BLaER1 (cell line): ENCODE results near the gene MRGPRG.
"Not testable (repeated sequence)": the region's sequence is repeated elsewhere in the genome, so short reads cannot be mapped to it uniquely, and the experiment has no call there.

Experiments used
- H3K27ac ChIP-seq: shearing (Covaris generic); formaldehyde crosslinking; 2 replicates; pipeline ENCODE4 v1.8.1; 2022
- H3K27me3 ChIP-seq: shearing (Covaris generic); formaldehyde crosslinking; 2 replicates; pipeline ENCODE4 v1.8.1; 2022
- H3K36me3 ChIP-seq: shearing (Covaris generic); formaldehyde crosslinking; 2 replicates; pipeline ENCODE4 v1.8.1; 2022
- H3K4me1 ChIP-seq: shearing (Covaris generic); formaldehyde crosslinking; 2 replicates; pipeline ENCODE4 v1.8.1; 2022
- H3K4me2 ChIP-seq: shearing (Covaris generic); formaldehyde crosslinking; 2 replicates; pipeline ENCODE4 v1.8.1; 2022
- H3K4me3 ChIP-seq: shearing (Covaris generic); formaldehyde crosslinking; 2 replicates; pipeline ENCODE4 v1.8.1; 2022
- H3K9ac ChIP-seq: shearing (Covaris generic); formaldehyde crosslinking; 2 replicates; pipeline ENCODE4 v1.8.1; 2022
- H3K9me3 ChIP-seq: shearing (Covaris generic); formaldehyde crosslinking; 2 replicates; pipeline ENCODE4 v1.8.1; 2022
- H4K20me1 ChIP-seq: shearing (Covaris generic); formaldehyde crosslinking; 2 replicates; pipeline ENCODE4 v1.8.1; 2022
- Cebpa-rat ChIP-seq: shearing (Covaris generic); IDR thresholded peaks from 2 replicates; pipeline ENCODE4 v1.8.1; 2022

MRGPRG gene, protein sequence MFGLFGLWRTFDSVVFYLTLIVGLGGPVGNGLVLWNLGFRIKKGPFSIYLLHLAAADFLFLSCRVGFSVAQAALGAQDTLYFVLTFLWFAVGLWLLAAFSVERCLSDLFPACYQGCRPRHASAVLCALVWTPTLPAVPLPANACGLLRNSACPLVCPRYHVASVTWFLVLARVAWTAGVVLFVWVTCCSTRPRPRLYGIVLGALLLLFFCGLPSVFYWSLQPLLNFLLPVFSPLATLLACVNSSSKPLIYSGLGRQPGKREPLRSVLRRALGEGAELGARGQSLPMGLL

DNA sequence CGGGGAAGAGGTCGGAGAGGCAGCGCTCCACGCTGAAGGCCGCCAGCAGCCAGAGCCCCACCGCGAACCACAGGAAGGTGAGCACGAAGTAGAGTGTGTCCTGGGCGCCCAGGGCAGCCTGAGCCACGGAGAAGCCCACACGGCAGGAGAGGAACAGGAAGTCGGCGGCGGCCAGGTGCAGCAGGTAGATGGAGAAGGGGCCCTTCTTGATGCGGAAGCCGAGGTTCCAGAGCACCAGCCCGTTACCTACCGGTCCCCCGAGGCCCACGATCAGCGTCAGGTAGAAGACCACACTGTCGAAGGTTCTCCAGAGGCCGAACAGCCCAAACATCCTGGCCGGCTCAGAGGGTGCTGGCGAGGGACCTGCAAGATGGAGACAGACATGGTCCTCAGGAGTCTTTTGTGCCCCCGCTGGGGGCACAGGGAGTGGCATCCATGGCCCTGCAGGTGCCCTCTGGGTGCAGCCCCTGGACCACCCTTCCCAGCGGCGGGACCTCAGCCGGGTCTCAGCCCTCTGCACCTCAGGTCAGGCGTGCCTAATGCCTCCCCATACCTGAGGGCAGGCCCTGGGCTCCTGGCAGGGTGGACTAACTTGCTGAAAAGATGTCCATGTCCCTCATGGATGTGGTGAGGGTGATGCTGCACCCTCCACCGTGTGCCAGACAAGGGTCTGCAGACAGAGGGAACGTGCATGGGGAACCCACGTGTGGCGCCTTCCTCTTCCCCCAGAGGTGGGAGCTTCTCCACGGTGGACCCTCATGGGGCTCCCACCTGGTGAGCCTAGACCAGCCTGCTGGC lies at the start of gene MRGPRG:
Gene MRGPRG, minus strand, starts transcription at position 331 of the 798 bp plus-strand sequence. Its CDS starts 0 bp downstream, at position 331.
- no peaks in the 10 kb centered on the region for H3K9me3 ChIP-seq
- H3K4me2 ChIP-seq, result no peak within 1 kb of the TSS; the same call in 1 of the 2 replicates
- H3K4me3 ChIP-seq, result no peak within 1 kb of the TSS
- H4K20me1 ChIP-seq, result no peaks in the 10 kb centered on the region
- no peak for TF ChIP-seq Cebpa-rat
- no peak within 1 kb of the TSS for H3K27ac ChIP-seq
- no peaks in the 10 kb centered on the region for H3K36me3 ChIP-seq
- H3K4me1 ChIP-seq, result peaks cover 66% of the 10 kb centered on the region
- no peak within 1 kb of the TSS for H3K9ac ChIP-seq
- no peaks in the 10 kb centered on the region for H3K27me3 ChIP-seq

DNA sequence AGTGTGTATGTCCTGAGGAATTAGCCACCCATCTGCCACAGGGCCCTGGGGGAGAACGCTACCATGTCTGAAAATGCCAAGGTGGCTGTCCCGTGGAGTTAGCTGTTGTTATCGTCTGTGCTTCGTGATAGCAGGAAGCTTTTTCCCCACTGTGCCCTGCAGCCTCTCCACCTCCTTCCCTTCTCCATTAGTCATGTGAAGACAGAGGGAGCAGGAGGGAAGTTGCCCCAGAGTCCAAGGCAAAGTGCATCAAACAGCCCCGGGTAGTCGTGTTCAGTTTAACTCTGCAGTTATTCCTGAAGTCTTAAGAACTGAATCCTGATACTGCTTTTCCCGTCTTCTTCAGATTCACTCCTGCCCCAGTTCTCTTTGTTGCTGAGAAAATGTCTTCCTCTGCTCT lies 43.9 kb upstream of the MRGPRG start:
- not testable (repeated sequence) for H3K27me3 ChIP-seq, H4K20me1 ChIP-seq, H3K4me3 ChIP-seq, H3K9ac ChIP-seq, H3K4me1 ChIP-seq, H3K4me2 ChIP-seq, H3K9me3 ChIP-seq, H3K36me3 ChIP-seq, H3K27ac ChIP-seq

DNA sequence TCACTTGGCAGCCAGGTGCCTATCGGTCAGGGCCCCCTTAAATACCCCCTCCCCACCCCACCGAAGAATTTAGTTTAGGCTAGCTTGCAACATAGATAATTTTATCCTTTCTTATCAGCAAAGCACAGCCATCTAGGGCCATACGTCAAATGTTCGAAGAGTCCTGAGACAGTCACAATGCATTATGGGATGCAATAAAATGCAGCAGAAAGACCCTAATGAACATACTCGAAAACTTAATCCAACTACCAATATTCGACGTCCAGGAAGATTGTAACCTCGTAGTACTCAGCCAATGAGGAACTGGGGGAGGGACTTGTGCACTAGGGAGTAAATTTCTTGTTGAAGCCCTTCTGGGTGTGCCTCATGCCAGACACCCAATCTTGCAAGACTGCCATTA lies 43.2 kb upstream of the MRGPRG start:
- not testable (repeated sequence) for H4K20me1 ChIP-seq, H3K27ac ChIP-seq, H3K4me2 ChIP-seq, H3K4me1 ChIP-seq, H3K4me3 ChIP-seq, H3K9me3 ChIP-seq, H3K36me3 ChIP-seq, H3K27me3 ChIP-seq, H3K9ac ChIP-seq

DNA sequence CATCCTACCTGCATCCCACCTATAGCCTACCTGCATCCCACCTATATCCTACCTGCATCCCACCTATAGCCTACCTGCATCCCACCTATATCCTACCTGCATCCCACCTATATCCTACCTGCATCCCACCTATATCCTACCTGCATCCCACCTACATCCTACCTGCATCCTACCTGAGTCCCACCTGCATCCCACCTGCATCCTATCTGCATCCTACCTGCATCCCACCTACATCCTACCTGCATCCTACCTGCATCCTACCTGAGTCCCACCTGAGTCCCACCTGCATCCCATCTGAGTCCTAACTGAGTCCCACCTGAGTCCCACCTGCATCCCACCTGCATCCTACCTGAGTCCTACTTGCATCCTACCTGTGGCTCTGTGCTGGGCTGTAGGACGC lies 38.9 kb upstream of the MRGPRG start:
- not testable (repeated sequence) for H3K9ac ChIP-seq, H3K36me3 ChIP-seq, H3K4me2 ChIP-seq, H3K4me3 ChIP-seq, H3K4me1 ChIP-seq, H4K20me1 ChIP-seq, H3K9me3 ChIP-seq, H3K27ac ChIP-seq, H3K27me3 ChIP-seq

DNA sequence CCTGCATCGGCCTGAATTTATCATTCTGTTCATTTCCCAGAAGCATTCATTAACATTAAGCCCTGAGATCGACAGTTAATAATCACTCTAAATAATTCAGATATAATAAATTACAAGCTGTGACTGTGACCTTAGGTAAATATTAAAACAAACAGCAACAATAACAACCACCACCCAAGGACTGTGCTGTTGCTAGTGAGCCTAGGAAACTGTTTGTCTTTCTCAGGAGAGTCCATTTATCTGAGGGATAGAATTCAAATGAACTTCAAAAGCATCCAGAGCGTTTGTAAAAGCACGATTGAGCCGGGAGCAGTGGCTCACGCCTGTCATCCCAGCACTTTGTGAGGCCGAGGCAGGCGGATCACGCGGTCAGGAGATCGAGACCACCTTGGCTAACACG lies 36.6 kb upstream of the MRGPRG start:
- H3K27ac ChIP-seq, H3K9ac ChIP-seq, H3K27me3 ChIP-seq, H3K36me3 ChIP-seq, H4K20me1 ChIP-seq, H3K9me3 ChIP-seq, H3K4me3 ChIP-seq, H3K4me2 ChIP-seq, H3K4me1 ChIP-seq: not testable (repeated sequence)

DNA sequence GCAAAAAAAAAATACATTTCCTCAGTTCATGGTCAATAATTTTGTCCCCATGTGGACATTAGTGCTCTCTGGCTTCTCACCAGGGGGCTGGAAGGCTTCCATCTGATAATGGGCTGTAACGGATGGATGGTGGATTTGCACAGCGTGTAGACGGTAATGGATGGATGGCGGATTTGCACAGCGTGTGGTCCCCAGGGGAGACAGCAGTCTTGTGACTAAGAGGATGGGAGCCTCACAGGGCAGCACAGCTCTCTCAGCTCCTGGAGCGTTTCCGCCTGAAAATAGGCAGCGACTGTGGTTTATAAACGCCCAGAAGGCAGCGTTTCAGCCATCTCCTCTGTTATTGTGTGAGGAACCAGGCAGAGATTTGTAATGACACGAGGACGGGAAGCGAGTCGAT lies 36.2 kb upstream of the MRGPRG start:
- not testable (repeated sequence) for H3K4me1 ChIP-seq, H3K4me2 ChIP-seq, H3K9me3 ChIP-seq, H3K9ac ChIP-seq, H3K27me3 ChIP-seq, H4K20me1 ChIP-seq, H3K4me3 ChIP-seq, H3K27ac ChIP-seq, H3K36me3 ChIP-seq

DNA sequence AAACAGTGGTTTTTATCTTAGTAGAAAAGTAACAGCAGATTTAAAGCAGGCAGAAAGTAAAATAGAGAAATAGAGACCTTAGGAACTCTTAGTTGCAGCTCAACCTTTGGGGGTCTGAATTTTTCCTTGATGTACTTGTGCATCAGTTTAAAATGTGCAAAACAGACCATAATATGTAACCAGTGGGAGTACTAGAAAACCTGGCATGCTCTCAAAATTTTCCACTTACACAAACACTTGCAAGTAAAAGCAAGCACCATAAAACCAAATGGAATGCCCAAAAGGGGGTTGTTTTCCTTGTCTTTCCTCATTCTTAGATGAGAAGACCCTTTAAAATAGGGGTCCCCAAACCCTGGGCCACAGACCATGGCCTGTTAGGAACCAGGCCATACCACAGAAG lies 26.5 kb upstream of the MRGPRG start:
- H3K4me3 ChIP-seq, result no peak overlapping the region
- H3K9ac ChIP-seq, result no peak overlapping the region
- no peak for TF ChIP-seq Cebpa-rat
- H3K27ac ChIP-seq, result no peak overlapping the region
- no peaks in the 10 kb centered on the region for H3K36me3 ChIP-seq
- H4K20me1 ChIP-seq, result no peaks in the 10 kb centered on the region
- H3K27me3 ChIP-seq, result no peaks in the 10 kb centered on the region
- H3K9me3 ChIP-seq, result peaks cover 15% of the 10 kb centered on the region; the same call in 1 of the 2 replicates
- H3K4me1 ChIP-seq, result no peaks in the 10 kb centered on the region
- no peak overlapping the region for H3K4me2 ChIP-seq

DNA sequence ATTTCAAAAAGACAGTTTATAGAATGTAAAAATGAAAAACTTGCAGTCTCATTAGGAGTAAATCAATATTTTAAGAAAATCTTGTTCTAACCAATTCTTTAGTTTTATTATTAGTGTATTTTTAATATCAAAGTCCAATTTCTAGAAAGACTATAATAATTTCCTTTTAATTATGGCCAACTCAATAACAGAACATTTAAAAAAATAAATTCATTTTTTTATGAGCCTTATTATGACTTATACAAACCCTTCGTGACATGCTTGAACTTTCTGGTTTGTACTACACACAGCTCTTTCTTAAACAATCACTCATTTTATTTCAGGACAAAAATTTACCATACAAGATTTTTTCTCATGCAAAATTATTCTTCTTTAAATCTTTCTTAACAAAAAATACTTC lies 25.3 kb upstream of the MRGPRG start:
- TF ChIP-seq Cebpa-rat, result no peak
- Histone ChIP-seq H4K20me1 (no peaks in the 10 kb centered on the region), H3K27ac (no peak overlapping the region), H3K36me3 (no peaks in the 10 kb centered on the region), H3K9me3 (peaks cover 15% of the 10 kb centered on the region; the same call in 1 of the 2 replicates), H3K9ac (no peak overlapping the region), H3K4me1 (no peaks in the 10 kb centered on the region), H3K4me3 (no peak overlapping the region), H3K27me3 (no peaks in the 10 kb centered on the region), H3K4me2 (no peak overlapping the region)

DNA sequence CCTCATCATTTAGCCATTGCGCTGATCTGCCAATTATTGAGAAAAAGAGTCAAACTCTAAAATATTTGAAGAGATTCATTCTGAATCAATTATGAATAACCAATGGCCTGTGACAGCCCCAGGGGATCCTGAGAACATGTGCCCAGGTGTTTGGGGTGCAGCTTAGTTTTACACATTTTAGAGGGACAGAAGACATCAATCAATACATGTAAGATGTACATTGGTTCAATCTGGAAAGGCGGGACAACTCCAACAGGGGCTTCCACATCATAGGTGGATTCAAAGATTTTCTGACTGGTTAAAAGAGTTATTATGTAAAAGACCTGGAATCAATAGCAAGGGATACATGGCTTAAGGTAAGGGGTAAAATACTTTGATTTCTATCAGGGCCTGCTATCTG lies 18.5 kb upstream of the MRGPRG start:
- Histone ChIP-seq H3K9ac (no peak overlapping the region), H3K4me1 (0 out of 2 replicates have a peak, but pooled peaks cover 1% of the 10 kb centered on the region), H3K4me3 (no peak overlapping the region), H3K27me3 (no peaks in the 10 kb centered on the region), H3K27ac (no peak overlapping the region), H3K36me3 (no peaks in the 10 kb centered on the region), H3K9me3 (no peaks in the 10 kb centered on the region), H3K4me2 (no peak overlapping the region), H4K20me1 (no peaks in the 10 kb centered on the region)
- no peak for TF ChIP-seq Cebpa-rat

DNA sequence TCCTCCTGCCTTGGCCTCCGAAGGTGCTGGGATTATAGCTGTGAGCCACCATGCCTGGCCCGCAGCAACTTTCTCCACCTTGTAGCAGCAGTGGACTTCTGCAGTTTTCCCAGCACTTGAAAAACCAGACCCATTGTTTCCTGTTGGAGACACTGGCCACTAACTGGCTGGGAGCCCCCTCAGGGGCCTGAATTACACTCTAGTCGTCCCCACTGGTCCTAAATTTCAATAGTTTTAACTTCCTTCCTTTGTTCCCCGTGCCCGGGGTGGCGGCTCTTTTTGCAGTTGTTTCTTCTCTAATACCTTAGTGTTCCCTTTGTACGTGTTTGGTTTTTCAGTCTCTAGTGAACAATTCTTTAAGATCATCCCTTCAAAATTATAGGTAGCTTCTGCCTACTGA lies 16.2 kb upstream of the MRGPRG start:
- H3K27ac ChIP-seq, result no peak overlapping the region
- TF ChIP-seq Cebpa-rat, result no peak
- no peak overlapping the region for H3K4me2 ChIP-seq
- no peaks in the 10 kb centered on the region for H3K27me3 ChIP-seq
- H3K9me3 ChIP-seq, result no peaks in the 10 kb centered on the region
- no peaks in the 10 kb centered on the region for H3K36me3 ChIP-seq
- no peaks in the 10 kb centered on the region for H4K20me1 ChIP-seq
- H3K4me3 ChIP-seq, result no peak overlapping the region
- H3K4me1 ChIP-seq, result peaks cover 13% of the 10 kb centered on the region; the same call in 1 of the 2 replicates
- H3K9ac ChIP-seq, result no peak overlapping the region
